ENCODE data around the gene SHQ1. TPM values are rescaled to one million over a fixed set of nuclear protein-coding genes. Genes with fewer than 3 reads are reported as not detected.

The SHQ1 gene
- total RNA-seq, 1 experiment from 2014 or later: 27.6 TPM

DNA sequence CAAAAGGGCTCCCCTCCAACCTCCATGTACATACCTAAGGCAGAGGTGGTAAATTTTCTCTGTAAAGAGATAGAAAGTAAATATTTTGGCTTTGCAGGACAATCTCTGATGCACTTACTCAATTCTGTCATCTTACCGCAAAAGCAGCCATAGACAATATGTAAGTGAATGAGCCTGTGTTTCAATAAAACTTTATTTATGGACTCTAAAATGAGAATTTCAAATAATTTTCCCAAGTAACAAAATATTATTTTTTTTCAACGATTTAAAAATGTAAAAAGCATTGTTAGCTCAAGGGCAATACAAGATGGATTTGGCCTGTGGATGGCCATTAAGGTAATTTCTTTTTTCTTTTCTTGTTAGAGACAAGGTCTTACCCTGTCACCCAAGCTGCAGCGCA lies 44.7 kb downstream of the SHQ1 start:
- no TSS peak for BruUV-seq (replicated peaks)
- Histone ChIP-seq H3K36me3 (ENCODE audit: control insufficient read depth in 1 of 2, insufficient read depth in 2 of 2, low read length in 2 of 2) (no peaks in the 10 kb centered on the region), H3K27me3 (ENCODE audit: insufficient read depth, low read length) (no peaks in the 10 kb centered on the region), H3K27ac (ENCODE audit: low read depth, low read length) (no peak overlapping the region), H3K9ac (ENCODE audit: low read length) (no peak overlapping the region), H3K9me2 (ENCODE audit: insufficient read depth) (no peaks in the 10 kb centered on the region), H3K4me1 (ENCODE audit: control insufficient read depth in 1 of 2, insufficient read depth in 2 of 2, low read length in 2 of 2) (no peaks in the 10 kb centered on the region), H3K4me2 (ENCODE audit: low read length) (no peak overlapping the region), H4K20me1 (ENCODE audit: insufficient read depth) (no peaks in the 10 kb centered on the region), H3K79me2 (ENCODE audit: insufficient read depth, low read length) (no peaks in the 10 kb centered on the region), H3K9me3 (ENCODE audit: control insufficient read depth in 1 of 2, insufficient read depth in 1 of 2, low read depth in 1 of 2, low read length in 2 of 2) (no peaks in the 10 kb centered on the region), H2AFZ (ENCODE audit: low read depth, low read length, poor library complexity, severe bottlenecking) (no peak overlapping the region), H3K4me3 (replicated peaks in 1 of 2; ENCODE audit: low read depth in 1 of 2, low read length in 2 of 2) (no peak overlapping the region)
- CTCF ChIA-PET: no interaction called here
- intact Hi-C loops (cut with micrococcal nuclease): no loop called here
- POLR2A ChIA-PET: no interaction called here
- DNase-seq (ENCODE audit: low read depth, low spot score) (no peak), ATAC-seq (no peak)
- RAD21 ChIA-PET (ENCODE audit: low non-redundant PET in 1 of 2, low total read pairs in 2 of 2, uncharacterized antibody in 2 of 2, unreplicated experiment in 2 of 2): no interaction called here
- TF ChIP-seq, protein P1, sequence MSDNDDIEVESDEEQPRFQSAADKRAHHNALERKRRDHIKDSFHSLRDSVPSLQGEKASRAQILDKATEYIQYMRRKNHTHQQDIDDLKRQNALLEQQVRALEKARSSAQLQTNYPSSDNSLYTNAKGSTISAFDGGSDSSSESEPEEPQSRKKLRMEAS (IDR thresholded peaks at IDR 0.05): no peak
- TF ChIP-seq, protein P2, sequence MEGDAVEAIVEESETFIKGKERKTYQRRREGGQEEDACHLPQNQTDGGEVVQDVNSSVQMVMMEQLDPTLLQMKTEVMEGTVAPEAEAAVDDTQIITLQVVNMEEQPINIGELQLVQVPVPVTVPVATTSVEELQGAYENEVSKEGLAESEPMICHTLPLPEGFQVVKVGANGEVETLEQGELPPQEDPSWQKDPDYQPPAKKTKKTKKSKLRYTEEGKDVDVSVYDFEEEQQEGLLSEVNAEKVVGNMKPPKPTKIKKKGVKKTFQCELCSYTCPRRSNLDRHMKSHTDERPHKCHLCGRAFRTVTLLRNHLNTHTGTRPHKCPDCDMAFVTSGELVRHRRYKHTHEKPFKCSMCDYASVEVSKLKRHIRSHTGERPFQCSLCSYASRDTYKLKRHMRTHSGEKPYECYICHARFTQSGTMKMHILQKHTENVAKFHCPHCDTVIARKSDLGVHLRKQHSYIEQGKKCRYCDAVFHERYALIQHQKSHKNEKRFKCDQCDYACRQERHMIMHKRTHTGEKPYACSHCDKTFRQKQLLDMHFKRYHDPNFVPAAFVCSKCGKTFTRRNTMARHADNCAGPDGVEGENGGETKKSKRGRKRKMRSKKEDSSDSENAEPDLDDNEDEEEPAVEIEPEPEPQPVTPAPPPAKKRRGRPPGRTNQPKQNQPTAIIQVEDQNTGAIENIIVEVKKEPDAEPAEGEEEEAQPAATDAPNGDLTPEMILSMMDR (IDR thresholded peaks at IDR 0.05 in 2 of 3, conservative IDR thresholded peaks at IDR 0.05 in 1 of 3; ENCODE audit: borderline replicate concordance in 1 of 3, insufficient read depth in 1 of 3, low read depth in 2 of 3, low read length in 2 of 3): no peak

DNA sequence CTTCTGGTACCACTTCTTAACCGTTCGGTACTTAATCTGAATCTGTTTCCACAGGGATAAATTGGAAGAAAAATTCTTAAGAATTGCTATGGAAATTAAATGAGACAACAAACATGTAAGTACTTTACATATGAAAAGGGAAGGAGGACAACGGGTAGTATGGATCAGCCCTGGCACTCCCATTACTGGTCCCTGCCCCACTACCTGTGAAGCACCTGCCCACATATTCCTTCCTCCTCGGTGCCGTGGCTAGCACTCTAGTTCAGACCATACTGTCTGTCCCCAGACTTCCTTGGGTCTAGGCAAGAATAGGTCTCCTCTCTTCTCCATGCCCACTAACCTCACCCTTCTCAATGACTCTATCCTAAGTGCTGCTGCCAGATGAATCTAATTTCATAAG lies 46.2 kb downstream of the SHQ1 start:
- RAD21 ChIA-PET (ENCODE audit: low non-redundant PET in 1 of 2, low total read pairs in 2 of 2, uncharacterized antibody in 2 of 2, unreplicated experiment in 2 of 2): no interaction called here
- Histone ChIP-seq H3K4me2 (ENCODE audit: low read length) (no peak overlapping the region), H3K9me2 (ENCODE audit: insufficient read depth) (no peaks in the 10 kb centered on the region), H2AFZ (ENCODE audit: low read depth, low read length, poor library complexity, severe bottlenecking) (no peak overlapping the region), H4K20me1 (ENCODE audit: insufficient read depth) (no peaks in the 10 kb centered on the region), H3K4me1 (ENCODE audit: control insufficient read depth in 1 of 2, insufficient read depth in 2 of 2, low read length in 2 of 2) (no peaks in the 10 kb centered on the region), H3K27me3 (ENCODE audit: insufficient read depth, low read length) (no peaks in the 10 kb centered on the region), H3K79me2 (ENCODE audit: insufficient read depth, low read length) (no peaks in the 10 kb centered on the region), H3K4me3 (replicated peaks in 1 of 2; ENCODE audit: low read depth in 1 of 2, low read length in 2 of 2) (no peak overlapping the region), H3K36me3 (ENCODE audit: control insufficient read depth in 1 of 2, insufficient read depth in 2 of 2, low read length in 2 of 2) (no peaks in the 10 kb centered on the region), H3K27ac (ENCODE audit: low read depth, low read length) (no peak overlapping the region), H3K9me3 (ENCODE audit: control insufficient read depth in 1 of 2, insufficient read depth in 1 of 2, low read depth in 1 of 2, low read length in 2 of 2) (no peaks in the 10 kb centered on the region), H3K9ac (ENCODE audit: low read length) (no peak overlapping the region)
- intact Hi-C loops (cut with micrococcal nuclease): no loop called here
- no peak for DNase-seq (ENCODE audit: low read depth, low spot score)
- no peak for TF ChIP-seq POLR2A (IDR thresholded peaks at IDR 0.05; ENCODE audit: borderline replicate concordance, extremely low read depth, insufficient read depth, insufficient read length)
- TF ChIP-seq, protein P3, sequence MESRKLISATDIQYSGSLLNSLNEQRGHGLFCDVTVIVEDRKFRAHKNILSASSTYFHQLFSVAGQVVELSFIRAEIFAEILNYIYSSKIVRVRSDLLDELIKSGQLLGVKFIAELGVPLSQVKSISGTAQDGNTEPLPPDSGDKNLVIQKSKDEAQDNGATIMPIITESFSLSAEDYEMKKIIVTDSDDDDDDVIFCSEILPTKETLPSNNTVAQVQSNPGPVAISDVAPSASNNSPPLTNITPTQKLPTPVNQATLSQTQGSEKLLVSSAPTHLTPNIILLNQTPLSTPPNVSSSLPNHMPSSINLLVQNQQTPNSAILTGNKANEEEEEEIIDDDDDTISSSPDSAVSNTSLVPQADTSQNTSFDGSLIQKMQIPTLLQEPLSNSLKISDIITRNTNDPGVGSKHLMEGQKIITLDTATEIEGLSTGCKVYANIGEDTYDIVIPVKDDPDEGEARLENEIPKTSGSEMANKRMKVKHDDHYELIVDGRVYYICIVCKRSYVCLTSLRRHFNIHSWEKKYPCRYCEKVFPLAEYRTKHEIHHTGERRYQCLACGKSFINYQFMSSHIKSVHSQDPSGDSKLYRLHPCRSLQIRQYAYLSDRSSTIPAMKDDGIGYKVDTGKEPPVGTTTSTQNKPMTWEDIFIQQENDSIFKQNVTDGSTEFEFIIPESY (IDR thresholded peaks at IDR 0.05; ENCODE audit: extremely low read depth, insufficient replicate concordance, low read length): no peak
- no peak for TF ChIP-seq SP1 (IDR thresholded peaks at IDR 0.05; ENCODE audit: low read depth)
- TF ChIP-seq, protein P1 (IDR thresholded peaks at IDR 0.05): no peak
- TF ChIP-seq, protein P4, sequence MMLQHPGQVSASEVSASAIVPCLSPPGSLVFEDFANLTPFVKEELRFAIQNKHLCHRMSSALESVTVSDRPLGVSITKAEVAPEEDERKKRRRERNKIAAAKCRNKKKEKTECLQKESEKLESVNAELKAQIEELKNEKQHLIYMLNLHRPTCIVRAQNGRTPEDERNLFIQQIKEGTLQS (IDR thresholded peaks at IDR 0.05): no peak
- no peak for TF ChIP-seq YY1 (IDR thresholded peaks at IDR 0.05; ENCODE audit: extremely low read depth, insufficient replicate concordance, low read depth, low read length)
- TF ChIP-seq ELF1 (IDR thresholded peaks at IDR 0.05; ENCODE audit: borderline replicate concordance, low read depth): no peak
- TF ChIP-seq SRF (IDR thresholded peaks at IDR 0.05; ENCODE audit: low read depth): no peak
- TF ChIP-seq CEBPB (IDR thresholded peaks at IDR 0.05; ENCODE audit: low read depth): no peak
- POLR2A ChIA-PET: no interaction called here
- CTCF ChIA-PET: no interaction called here
- no TSS peak for BruUV-seq (replicated peaks)
- ATAC-seq: no peak

All from HCT116 (cell line).